D721Med (cell line): ENCODE measurements around the gene TBPL2.
"Not testable (repeated sequence)": the region's sequence is repeated elsewhere in the genome, so short reads cannot be mapped to it uniquely, and the experiment has no call there.

Experiments
- DNase-seq: peaks from one replicate; pipeline ENCODE4 v3.0.0; 2011; ENCODE audit warnings: low spot score; ENCODE audit not compliant: insufficient read length
- FAIRE-seq: peaks from 2 replicates; lab custom pipeline; 2011; peaks lifted over from hg19 to GRCh38; lab: Jason Lieb, UNC
- TF ChIP-seq, protein P1 (sequence below): IDR thresholded peaks from 2 replicates; pipeline ENCODE4 v1.5.1; 2012; ENCODE audit warnings: mild to moderate bottlenecking, control low read depth; ENCODE audit not compliant: insufficient read depth; ENCODE audit errors: missing control alignments

Gene TBPL2

DNA sequence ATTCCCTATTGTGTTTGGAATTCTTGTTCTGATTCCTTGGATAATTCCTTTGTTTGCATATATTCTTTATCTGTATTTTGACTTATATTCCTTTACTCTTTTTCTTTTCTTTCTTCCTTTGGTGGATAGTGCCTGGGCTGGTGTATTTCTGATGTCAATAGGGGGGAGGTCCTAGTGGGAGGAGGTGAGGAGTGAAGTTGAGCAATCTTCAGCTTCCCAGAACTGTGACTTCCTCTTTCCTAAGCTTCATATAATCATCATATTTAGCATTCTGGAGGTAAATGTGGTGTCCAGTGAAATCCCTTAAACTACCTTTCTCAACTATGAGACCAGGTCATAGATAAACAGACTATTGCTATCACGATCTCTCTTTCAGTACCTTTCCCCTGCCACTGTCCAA, 29.6 kb upstream of the TBPL2 start:
- FAIRE-seq: no peak

DNA sequence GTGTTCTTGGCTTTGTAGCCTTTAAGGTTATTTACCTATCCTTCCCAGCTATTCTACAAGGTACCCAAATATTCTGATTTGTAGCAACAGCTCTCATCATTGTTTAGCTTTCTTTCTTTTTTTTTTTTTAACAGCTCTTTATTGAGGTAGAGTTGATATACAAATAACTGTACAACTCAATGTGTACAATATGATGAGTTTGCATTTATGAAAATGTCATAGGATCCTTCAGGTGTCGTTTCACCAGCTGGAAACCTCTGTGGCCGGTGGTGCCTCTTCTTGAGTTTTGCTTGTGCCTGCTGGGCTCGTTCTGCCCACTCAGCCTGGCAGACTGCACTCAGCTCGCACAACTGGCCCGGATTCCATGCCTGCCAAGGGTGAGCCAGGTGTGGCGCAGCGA, 26.9 kb upstream of the TBPL2 start:
- DNase-seq (no peak), FAIRE-seq (no peak)
- TF ChIP-seq, protein P1, sequence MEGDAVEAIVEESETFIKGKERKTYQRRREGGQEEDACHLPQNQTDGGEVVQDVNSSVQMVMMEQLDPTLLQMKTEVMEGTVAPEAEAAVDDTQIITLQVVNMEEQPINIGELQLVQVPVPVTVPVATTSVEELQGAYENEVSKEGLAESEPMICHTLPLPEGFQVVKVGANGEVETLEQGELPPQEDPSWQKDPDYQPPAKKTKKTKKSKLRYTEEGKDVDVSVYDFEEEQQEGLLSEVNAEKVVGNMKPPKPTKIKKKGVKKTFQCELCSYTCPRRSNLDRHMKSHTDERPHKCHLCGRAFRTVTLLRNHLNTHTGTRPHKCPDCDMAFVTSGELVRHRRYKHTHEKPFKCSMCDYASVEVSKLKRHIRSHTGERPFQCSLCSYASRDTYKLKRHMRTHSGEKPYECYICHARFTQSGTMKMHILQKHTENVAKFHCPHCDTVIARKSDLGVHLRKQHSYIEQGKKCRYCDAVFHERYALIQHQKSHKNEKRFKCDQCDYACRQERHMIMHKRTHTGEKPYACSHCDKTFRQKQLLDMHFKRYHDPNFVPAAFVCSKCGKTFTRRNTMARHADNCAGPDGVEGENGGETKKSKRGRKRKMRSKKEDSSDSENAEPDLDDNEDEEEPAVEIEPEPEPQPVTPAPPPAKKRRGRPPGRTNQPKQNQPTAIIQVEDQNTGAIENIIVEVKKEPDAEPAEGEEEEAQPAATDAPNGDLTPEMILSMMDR: no peak

More for the DNA sequence above, 29.6 kb upstream of the TBPL2 start:
- TF ChIP-seq, protein P1: no peak
- no peak for DNase-seq

DNA sequence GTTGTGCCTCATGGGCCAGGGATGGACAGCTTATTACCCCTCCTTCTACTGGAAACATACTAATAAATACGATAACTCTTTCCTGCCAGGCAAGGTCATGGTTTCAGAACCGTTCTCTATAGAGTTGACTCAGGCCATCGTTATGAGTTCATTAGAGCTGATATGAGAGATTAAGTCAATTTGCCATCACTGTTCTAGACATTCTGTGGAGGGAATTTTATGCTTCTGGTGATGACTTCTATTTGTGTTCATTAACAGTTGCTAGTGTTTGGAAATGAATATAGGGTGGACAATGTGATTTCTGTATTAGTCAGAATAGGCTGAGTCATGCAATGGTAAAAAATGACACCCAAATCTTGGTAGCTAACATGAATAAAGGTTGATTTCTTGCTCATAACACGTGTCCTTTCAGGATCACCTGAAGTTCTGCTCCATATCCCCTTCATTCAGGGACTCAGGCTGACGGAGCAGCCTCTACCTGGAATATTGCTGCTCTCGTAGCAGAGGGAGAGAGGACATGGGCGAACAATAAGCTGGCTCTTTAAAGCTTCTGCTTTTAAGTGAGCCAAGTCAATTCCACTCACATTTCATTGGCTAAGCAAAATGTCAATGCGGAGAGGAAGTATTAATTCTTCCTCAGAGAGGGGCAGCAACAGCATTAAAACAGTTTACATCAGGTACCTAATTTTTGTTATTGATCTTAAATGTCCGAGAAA, 18.5 kb upstream of the TBPL2 start:
- DNase-seq: no peak
- FAIRE-seq: no peak
- TF ChIP-seq, protein P1: no peak

DNA sequence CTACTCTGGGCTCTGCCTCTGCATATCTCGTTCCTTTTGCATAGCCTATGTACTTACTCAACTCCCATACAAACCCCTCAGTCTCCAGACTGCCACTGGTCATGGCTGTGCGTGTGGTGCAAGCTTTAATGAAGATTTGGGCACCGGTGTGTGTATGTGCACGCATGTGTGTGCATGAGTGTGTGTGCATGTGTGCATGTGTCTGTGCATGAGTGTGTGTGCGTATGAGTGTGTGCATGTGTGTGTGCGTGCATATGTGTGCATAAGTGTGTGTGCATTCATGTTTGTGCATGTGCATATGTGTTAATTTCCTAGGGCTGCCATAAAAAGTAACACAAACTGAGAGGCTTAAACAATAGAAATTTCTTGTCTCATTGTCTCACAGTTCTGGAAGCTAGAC, 17.1 kb upstream of the TBPL2 start:
- FAIRE-seq (no peak), DNase-seq (no peak)
- TF ChIP-seq, protein P1: no peak

DNA sequence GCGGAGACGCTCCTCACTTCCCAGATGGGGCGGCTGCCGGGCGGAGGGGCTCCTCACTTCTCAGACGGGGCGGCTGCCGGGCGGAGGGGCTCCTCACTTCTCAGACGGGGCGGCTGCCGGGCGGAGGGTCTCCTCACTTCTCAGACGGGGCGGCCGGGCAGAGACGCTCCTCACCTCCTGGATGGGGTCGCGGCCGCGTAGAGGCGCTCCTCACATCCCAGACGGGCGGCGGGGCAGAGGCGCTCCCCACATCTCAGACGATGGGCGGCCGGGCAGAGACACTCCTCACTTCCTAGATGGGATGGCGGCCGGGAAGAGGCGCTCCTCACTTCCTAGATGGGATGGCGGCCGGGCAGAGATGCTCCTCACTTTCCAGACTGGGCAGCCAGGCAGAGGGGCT, 16.0 kb upstream of the TBPL2 start:
- DNase-seq, FAIRE-seq: not testable (repeated sequence)

DNA sequence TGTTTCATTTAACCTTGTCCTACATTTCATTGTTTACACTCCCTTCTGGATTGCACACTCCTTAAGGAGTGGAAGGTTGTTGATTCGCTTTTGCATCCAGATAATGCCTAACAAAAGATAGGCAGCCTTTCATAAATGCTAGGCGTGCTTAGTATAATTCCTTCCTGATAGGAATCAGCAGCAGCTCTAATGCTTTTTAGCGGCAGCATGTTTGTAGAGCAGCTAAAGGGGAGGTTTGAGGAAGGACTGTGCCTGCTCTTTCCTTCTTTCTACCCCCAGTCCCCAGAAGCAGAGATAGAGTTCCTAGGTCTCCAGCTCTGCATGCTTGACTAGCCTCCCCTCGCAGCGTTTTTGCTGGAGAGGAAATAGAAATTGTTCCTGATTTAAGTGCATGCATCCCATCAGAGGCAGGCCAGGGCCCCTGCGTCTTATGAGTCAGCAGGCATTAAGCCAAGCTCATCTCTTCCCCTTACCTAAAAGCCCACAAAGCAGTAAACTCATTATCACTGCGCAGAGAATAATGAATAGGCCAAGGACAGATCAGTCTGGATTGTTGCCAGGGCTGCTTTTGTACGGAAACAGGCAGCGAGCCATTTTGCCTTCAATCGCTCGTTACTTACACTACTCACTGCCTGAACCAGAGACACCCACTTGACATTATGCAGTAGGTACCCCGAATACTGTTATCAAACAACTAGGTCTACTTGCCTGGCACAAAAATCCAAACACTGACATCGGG, 14.0 kb upstream of the TBPL2 start:
- peak; percentile 39 for DNase-seq
- FAIRE-seq: peak; percentile 35
- TF ChIP-seq, protein P1: no peak

DNA sequence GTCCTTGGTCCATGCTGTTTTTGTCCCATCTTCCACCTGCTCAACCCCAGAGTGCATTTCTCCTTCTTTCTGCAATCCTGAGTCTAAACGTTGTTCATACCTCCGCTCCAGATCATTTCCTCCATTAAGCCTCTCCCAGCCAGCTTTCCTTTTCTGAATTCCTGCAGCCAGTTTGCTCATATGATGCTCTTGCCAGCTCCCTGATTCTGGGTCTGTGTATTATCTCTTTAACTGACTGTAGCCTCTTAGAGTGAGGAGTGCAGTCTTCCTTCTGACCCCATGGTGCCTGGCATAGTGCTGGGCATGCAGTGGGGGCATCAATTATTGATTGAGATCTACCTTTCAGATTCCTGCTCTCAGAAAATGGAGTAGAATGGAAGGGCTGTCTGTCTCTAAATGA, 11.5 kb upstream of the TBPL2 start:
- no peak for FAIRE-seq
- TF ChIP-seq, protein P1: no peak

More for the DNA sequence above, 11.5 kb upstream of the TBPL2 start:
- no peak for DNase-seq
